Right lobe of liver (tissue), 4 donors: Measurements from ENCODE around the gene EFCAB7.

ENCODE experiments used
- POLR2A ChIP-seq: fragments of 450-650 bp; IDR thresholded peaks from one replicate; pipeline ENCODE4 v1.6.1; 2017; ENCODE audit warnings: antibody characterized with exemption, mild to moderate bottlenecking
- TF ChIP-seq, protein P1 (sequence below), 4 donors: fragments of 200-600 bp in 3 of 4; fragments of 450-650 bp in 1 of 4; IDR thresholded peaks; one replicate each; pipeline versions ENCODE4 v1.5.1 to v1.8.0; 2016 to 2022; ENCODE audit warnings: antibody characterized with exemption in 4 of 4, mild to moderate bottlenecking in 2 of 4
- donor health status: DM: no; HTN: no; CAD: no.
- donor health status: DM: no; HTN: no; CAD: no.
- donor health status: DM: no; HTN: yes; CAD: no.

DNA sequence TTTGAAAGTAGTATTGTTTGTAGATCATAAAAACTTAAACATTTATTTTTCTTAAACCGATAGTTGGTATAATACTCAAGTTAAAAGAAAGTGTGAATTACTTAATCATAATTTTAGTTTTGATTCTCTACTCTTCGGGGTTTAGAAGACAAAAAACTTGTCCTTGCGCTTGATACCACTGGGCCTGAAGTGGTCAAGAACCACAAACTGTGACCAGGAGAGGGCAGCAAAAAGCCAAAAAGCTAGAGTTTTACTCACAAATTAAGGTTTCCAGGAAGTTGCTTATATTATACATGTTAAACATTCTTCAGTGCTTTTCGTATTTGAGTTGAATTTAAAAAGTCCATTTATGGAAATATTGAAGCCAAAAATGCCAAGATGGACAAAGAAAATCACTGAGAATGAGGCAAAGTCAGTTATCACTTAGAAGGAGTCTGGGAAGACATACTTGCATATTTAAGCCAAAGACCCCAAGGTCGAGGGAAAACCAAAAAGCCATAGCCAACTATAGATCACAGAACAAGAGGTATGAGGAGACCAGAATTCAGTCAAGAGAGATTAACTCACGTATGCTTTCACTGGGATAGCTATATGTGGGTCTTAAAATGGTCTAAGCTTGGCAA, 34.2 kb downstream of the EFCAB7 start:
- TF ChIP-seq, protein P1, sequence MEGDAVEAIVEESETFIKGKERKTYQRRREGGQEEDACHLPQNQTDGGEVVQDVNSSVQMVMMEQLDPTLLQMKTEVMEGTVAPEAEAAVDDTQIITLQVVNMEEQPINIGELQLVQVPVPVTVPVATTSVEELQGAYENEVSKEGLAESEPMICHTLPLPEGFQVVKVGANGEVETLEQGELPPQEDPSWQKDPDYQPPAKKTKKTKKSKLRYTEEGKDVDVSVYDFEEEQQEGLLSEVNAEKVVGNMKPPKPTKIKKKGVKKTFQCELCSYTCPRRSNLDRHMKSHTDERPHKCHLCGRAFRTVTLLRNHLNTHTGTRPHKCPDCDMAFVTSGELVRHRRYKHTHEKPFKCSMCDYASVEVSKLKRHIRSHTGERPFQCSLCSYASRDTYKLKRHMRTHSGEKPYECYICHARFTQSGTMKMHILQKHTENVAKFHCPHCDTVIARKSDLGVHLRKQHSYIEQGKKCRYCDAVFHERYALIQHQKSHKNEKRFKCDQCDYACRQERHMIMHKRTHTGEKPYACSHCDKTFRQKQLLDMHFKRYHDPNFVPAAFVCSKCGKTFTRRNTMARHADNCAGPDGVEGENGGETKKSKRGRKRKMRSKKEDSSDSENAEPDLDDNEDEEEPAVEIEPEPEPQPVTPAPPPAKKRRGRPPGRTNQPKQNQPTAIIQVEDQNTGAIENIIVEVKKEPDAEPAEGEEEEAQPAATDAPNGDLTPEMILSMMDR (IDR thresholded peaks at IDR 0.05): peak; percentile 50 to 70 (median 64)
- TF ChIP-seq POLR2A: no peak
